NOMO-1 treated with DMSO at 0.1 percent for 48 hours (cell line): Measurements from ENCODE around the gene TMEM19.

ENCODE experiments used
- DNase-seq: peaks from one replicate; lab custom pipeline; 2025; ENCODE audit not compliant: unreplicated experiment; lab: John Stamatoyannopoulos, UW

TMEM19 gene

GRCh38 chr12:71685914-71686657, at the start of gene TMEM19:
TSS of gene TMEM19 (plus strand) at chr12:71686082. CDS start at chr12:71686681, 599 bp downstream.
- DNase-seq = peak; percentile 87

- DNase-seq = peak; percentile 35
Measured at GRCh38 chr12:71636704-71637115, 49.2 kb upstream of the TMEM19 start.

DNA sequence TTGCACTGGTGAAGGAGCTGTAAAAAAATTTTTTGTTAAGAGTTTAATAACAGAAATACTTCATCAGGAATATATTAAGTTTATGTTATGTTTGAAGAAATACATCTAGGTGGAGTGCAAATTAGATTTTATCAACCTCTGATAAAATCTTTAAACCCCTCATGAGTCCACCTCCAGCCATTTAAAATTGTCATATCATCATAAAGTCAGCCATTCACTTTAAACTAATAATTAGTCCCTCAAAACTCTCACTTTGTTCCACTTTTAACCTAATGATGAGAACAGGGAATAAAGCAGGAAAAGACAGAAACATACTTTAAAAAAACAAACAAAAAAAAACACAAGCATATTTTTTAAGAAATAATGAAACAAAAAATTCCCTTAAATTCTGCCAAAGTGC, 47.4 kb upstream of the TMEM19 start:
- DNase-seq = no peak

DNA sequence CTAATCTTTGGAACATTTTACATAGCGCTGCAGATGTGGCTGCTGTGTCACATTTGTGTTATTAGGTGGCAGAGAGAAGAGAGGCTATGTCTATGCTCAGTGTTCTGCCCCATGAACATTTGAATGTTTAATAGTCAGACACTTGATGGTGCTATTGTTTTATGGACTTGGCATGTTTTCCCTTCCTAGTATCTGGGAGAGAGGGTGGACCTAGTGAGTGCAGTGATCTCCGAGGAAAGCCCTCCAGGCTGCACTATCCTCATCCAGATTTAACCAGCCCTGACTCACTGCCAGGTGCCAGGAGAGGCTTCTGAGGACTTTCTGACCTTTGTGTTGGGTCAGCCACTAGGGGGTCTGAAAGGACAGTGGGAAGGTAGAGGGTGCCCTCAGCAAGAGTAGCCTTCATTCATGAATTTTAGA, 46.5 kb upstream of the TMEM19 start:
- DNase-seq = no peak

DNA sequence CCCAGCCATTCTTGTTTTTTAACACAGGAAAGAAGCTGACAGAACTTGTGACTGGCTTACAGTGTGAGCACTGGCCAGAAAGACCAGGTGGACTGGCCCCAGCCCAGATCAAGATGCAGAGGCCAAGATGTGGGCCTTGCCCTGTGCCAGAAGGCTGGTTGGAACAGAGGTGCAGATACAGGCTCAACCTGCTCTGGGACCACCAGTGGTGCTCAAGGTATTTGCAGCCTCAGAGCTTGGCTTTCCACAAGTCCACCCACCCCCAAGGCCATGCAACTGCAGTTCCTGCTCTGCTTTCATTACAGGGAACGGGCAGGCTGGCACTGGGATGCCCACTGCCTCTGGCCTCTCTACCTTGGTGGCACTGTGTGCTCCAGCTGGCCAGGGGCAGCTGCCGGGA, 45.6 kb upstream of the TMEM19 start:
- DNase-seq = no peak

GRCh38 chr12:71641390-71641789, 44.5 kb upstream of the TMEM19 start:
- no peak for DNase-seq

- DNase-seq = no peak
Measured at GRCh38 chr12:71642264-71642663, 43.6 kb upstream of the TMEM19 start.

DNA sequence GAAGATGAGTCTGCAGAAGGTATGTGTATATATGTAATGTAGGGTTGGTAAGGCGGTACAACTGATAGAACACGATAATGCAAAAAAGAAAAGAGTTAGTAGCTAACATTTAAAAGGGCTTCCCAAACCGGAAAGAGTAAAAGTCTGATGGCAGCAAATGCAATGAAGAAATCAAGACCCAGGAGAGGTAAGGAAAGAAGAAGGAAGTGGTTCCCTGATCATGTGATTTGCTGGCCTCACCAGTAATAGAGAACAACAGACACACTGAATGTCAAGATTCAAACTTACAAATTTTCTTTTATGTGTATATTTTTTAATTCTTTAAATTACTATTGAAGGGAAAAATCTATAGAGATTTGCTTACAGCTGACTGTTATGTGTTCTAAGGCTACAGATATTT, 40.6 kb upstream of the TMEM19 start:
- peak; percentile 54 for DNase-seq

DNA sequence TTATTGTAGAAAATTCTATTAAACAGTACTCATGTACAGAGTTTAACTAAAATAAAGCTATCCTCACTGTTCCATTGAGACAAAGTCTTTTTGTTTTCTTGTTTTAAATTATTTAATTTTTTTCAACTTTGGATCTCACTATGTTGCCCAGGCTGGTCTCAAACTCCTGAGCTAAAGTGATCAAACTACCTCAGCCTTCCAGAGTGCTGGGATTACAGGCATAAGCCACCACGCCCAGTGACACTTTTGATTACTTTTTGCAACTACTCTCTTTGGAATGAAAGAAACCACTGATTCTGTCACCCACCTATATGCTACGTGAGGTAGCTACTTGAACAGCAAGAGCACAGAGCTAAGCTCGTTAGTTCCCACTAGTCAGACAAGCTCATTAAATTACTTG, 39.4 kb upstream of the TMEM19 start:
- DNase-seq = no peak

GRCh38 chr12:71648537-71648936, 37.3 kb upstream of the TMEM19 start:
- no peak for DNase-seq

DNA sequence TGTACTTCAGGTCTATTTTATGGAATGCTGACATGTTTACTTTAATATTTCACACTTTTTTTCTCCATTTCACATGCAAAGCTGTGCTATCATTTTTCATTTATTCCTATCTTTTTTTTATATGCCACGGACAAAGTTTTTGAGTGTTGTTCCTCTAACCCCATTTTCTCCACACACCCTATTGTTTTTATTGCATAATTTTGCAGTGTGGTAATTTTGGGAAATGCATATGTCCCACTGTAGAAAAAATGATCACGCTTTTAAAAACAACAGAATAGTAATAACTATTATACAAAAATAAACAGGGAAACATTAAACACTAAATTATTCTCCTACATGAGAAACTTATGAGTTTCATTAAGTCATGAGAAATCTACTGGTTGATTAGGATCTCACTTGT, 36.5 kb upstream of the TMEM19 start:
- DNase-seq = no peak

- no peak for DNase-seq
Measured at GRCh38 chr12:71652656-71653055, 33.2 kb upstream of the TMEM19 start.

DNA sequence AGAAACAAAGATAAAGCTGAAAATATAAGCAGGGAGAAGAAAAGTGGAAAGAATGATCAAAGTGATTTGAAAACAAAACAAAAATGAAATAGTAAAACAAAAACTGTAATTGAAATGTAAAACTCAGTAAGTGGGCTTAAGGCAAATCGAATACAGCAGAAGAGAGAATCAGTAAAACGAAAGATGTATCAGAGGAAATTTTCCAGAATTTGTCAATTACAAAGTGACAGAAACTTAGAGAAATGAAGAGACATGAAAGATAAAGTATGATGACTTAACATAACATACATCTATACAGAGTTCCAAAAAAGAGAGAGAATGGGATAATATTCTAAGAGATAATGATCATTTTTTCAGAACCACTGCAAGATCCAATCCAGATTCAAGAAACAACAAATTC, 32.7 kb upstream of the TMEM19 start:
- no peak for DNase-seq

- DNase-seq = no peak
Measured at GRCh38 chr12:71654200-71654599, 31.7 kb upstream of the TMEM19 start.

- DNase-seq = no peak
Measured at GRCh38 chr12:71655495-71655894, 30.4 kb upstream of the TMEM19 start.

DNA sequence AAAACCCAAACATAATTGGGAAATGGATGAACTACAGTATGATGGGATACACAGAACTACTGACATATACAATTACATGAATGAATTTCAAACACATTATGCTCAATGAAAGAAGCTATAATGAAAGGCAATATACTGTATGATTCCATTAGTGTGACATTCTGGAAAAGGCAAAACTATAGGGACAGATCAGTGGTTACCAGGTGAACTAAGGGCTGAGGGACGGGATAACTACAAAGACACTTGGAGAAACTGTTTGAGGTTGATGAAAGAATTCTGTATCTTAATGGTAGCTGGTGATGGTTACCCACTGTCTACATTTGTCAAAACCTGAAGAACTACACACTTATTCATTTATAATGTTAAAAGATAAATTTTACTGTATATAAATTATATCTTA, 30.0 kb upstream of the TMEM19 start:
- DNase-seq = no peak

- no peak for DNase-seq
Measured at GRCh38 chr12:71656740-71657139, 29.1 kb upstream of the TMEM19 start.

DNA sequence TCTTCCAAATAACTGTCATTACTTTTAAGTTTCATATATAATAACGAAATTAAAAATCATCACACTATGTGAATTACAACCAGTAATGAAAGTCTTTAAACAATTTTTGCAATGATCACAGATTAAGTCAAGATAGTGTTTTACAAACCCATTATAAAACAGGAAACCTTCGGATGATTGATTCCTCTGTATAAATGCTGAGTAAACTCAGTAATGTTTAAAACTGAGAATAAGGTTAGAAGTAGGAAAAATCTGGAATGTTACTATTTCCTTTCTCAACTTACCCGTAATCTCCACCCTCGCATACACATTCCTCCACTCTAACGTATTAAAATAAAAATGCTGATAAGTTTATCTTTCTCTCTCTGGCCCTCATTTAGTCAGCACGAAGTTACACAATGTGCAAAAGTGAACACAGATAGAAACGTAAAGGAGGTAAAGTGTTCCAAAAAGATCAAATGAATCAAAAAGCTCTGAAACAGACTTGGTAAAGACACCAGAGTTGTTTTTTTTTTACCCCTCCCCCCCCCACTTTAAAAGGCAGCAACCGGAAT, 23.8 kb upstream of the TMEM19 start:
- no peak for DNase-seq

DNA sequence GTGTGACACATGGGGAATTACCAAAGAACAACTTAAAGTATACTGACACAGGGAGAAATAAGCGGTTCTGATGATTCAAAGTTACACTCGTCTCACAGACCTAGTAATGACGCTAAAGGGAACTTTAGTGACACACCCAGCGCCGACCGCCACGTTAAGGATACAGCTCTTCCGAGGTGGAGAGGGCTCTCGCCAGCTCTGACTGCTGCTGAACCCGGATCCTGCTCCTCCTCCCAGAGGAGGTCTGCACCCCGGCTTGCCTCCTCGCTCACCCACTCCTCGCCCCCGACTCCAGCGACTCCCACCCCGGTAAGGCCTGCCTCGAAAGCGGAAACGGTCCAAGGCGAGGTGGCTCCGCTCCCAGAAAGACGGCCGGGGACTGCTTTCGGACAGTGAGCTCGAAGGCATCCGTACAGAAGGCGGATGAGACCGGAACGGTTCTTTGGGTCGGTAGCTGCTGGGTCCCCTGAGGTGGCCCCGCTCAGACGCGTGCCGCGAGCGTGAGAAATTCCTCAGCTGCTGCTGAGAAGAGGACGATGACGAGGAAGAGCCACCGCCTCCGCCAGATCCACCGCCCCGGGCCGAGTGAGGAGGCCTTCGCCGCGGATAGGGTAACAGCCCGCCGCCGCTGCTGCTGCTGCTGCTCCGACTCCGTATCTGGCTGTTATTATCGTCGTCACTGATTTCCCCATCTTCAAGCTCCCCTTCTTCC, 22.9 kb upstream of the TMEM19 start:
- DNase-seq = peak; percentile 68

DNA sequence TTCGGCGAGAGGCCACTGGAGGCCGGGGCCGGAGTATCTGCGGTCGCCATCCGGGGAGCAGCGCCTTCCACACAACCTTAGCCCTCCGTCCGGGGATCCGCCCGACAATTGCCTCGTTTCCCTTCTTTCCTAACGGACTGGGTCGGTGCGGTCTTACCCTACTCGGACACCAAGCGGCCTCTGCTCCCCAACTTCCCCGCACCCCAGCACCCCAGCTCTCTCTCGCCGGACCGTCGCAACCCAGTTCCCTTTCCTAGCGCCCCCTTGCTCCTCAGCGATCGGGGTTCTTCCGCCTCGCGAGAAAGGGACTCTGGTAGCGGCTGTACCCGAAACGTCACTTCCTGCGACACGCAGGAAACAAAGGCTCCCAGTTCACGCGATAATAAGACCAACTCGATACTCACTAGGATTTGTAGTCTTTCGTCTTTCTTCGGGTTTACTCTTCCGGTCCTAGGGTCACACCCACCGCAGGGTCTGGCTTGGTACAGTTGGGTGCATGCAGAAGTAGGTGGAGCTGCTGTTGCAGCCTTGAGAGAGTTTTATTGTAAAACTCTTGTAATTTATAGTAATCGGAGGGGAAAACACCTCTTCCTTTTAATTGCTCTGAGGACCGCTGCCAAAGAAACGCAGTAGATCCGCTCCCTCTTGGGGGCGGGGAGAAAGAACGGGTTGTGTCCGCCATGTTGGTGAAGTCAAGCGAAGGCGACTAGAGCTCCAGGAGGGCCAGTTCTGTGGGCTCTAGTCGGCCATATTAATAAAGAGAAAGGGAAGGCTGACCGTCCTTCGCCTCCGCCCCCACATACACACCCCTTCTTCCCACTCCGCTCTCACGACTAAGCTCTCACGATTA, 22.1 kb upstream of the TMEM19 start, which contains the start of the genes THAP2 and ZFC3H1:
TSS of gene THAP2 (plus strand) at position 741 of the 850 bp plus-strand sequence. CDS start 209 bp downstream, outside the sequence.
TSS of gene ZFC3H1 (minus strand) at position 288 of the 850 bp plus-strand sequence. CDS start at position 50, 238 bp downstream.
- DNase-seq = peak; percentile 100
